NCI-H2227 treated with DMSO at 0.1 percent for 48 hours (cell line): ENCODE data around the gene NAMPT.
"Not testable (repeated sequence)": the region's sequence is repeated elsewhere in the genome, so short reads cannot be mapped to it uniquely, and the experiment has no call there.

Source experiments
- DNase-seq: peaks from one replicate; lab custom pipeline; 2025; lab: John Stamatoyannopoulos, UW

NAMPT gene

GRCh38 chr7:106284714-106285050 is at the start of gene NAMPT:
Gene NAMPT, minus strand, starts transcription at chr7:106284983. Its CDS starts 99 bp downstream, at chr7:106284884.
- no peak for DNase-seq

GRCh38 chr7:106332201-106332600 is 47.4 kb upstream of the NAMPT start:
- no peak for DNase-seq

GRCh38 chr7:106331441-106332175 is 46.8 kb upstream of the NAMPT start:
- no peak for DNase-seq

GRCh38 chr7:106329971-106330733 is 45.4 kb upstream of the NAMPT start:
- no peak for DNase-seq

- DNase-seq: no peak
Observed at GRCh38 chr7:106329408-106329807, 44.6 kb upstream of the NAMPT start.

GRCh38 chr7:106327538-106328481 is 43.0 kb upstream of the NAMPT start:
- DNase-seq: no peak

GRCh38 chr7:106326594-106327537 is 42.1 kb upstream of the NAMPT start:
- DNase-seq: no peak

- DNase-seq: not testable (repeated sequence)
Observed at GRCh38 chr7:106324509-106324908, 39.7 kb upstream of the NAMPT start.

GRCh38 chr7:106320254-106320770 is 35.5 kb upstream of the NAMPT start:
- not testable (repeated sequence) for DNase-seq

GRCh38 chr7:106318482-106318881 is 33.7 kb upstream of the NAMPT start:
- no peak for DNase-seq

GRCh38 chr7:106317971-106318370 is 33.2 kb upstream of the NAMPT start:
- DNase-seq: no peak

GRCh38 chr7:106316947-106317346 is 32.2 kb upstream of the NAMPT start:
- DNase-seq: no peak

- DNase-seq: no peak
Observed at GRCh38 chr7:106314875-106315274, 30.1 kb upstream of the NAMPT start.

- DNase-seq: no peak
Observed at GRCh38 chr7:106313966-106314365, 29.2 kb upstream of the NAMPT start.

GRCh38 chr7:106313456-106313901 is 28.7 kb upstream of the NAMPT start:
- no peak for DNase-seq

- no peak for DNase-seq
Observed at GRCh38 chr7:106312906-106313305, 28.1 kb upstream of the NAMPT start.

- DNase-seq: no peak
Observed at GRCh38 chr7:106312099-106312871, 27.5 kb upstream of the NAMPT start.

- DNase-seq: no peak
Observed at GRCh38 chr7:106309362-106309761, 24.6 kb upstream of the NAMPT start.

- no peak for DNase-seq
Observed at GRCh38 chr7:106306256-106306655, 21.5 kb upstream of the NAMPT start.

- no peak for DNase-seq
Observed at GRCh38 chr7:106305732-106306131, 20.9 kb upstream of the NAMPT start.
